Upper lobe of left lung (tissue), 4 donors: ENCODE measurements around the gene BDKRB1.

Source experiments
- EP300 ChIP-seq, 4 donors: sonication (generic); formaldehyde crosslinking; IDR thresholded peaks; one replicate each; pipeline ENCODE4 v1.5.1; 2017; ENCODE audit warnings: antibody characterized with exemption in 4 of 4, control low read depth in 2 of 4
- POLR2A ChIP-seq, 4 donors: fragments of 450-650 bp; IDR thresholded peaks; one replicate each; pipeline ENCODE4 v1.5.1; 2016 to 2017; ENCODE audit warnings: antibody characterized with exemption in 4 of 4, mild to moderate bottlenecking in 2 of 4
- TF ChIP-seq, protein P1 (sequence below), 6 experiments: fragments of 450-650 bp in 4 of 6; fragments of 200-600 bp in 2 of 6; sonication (generic) in 2 of 6; IDR thresholded peaks; one replicate each; pipeline ENCODE4 v1.5.1; 2016 to 2019; ENCODE audit warnings: antibody characterized with exemption in 6 of 6

DNA sequence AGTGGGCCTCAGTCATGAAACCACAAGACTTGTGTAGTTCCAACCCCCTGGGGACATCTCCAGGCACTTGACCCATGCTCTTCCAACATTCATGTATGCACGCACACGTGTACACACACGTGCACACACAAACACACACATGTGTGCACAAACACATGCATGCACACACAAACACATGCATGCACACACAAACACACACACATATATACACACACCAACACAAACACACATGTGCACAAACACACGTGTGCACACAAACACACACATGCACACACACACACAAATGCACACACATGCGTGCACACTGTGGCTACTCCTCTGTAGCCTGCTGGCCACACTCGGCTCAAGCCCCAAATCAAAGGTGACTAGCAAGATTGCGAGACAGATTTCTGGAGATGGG, 28.6 kb upstream of the BDKRB1 start:
- TF ChIP-seq EP300 (IDR thresholded peaks at IDR 0.05) (no peak), POLR2A (IDR thresholded peaks at IDR 0.05) (no peak)
- TF ChIP-seq, protein P1, sequence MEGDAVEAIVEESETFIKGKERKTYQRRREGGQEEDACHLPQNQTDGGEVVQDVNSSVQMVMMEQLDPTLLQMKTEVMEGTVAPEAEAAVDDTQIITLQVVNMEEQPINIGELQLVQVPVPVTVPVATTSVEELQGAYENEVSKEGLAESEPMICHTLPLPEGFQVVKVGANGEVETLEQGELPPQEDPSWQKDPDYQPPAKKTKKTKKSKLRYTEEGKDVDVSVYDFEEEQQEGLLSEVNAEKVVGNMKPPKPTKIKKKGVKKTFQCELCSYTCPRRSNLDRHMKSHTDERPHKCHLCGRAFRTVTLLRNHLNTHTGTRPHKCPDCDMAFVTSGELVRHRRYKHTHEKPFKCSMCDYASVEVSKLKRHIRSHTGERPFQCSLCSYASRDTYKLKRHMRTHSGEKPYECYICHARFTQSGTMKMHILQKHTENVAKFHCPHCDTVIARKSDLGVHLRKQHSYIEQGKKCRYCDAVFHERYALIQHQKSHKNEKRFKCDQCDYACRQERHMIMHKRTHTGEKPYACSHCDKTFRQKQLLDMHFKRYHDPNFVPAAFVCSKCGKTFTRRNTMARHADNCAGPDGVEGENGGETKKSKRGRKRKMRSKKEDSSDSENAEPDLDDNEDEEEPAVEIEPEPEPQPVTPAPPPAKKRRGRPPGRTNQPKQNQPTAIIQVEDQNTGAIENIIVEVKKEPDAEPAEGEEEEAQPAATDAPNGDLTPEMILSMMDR (IDR thresholded peaks at IDR 0.05): no peak
